T-helper 2 cell treated with Interferon-gamma antibody and Interleukin-4, amounts not matched to agents 5 μg/mL and 100 μg/mL, for 36 hours (primary cell): Measurements from ENCODE around the gene RARG.

Experiments
- DNase-seq: peaks from one replicate; pipeline ENCODE4 v3.0.0; 2021; ENCODE audit warnings: low spot score
- H3K27ac Mint-ChIP-seq: one replicate; pipeline ENCODE4 v1.8.0; 2021; ENCODE audit warnings: mild to moderate bottlenecking, mixed read lengths
- H3K27me3 Mint-ChIP-seq: one replicate; pipeline ENCODE4 v1.8.0; 2021; ENCODE audit warnings: low read depth, mixed read lengths
- H3K36me3 Mint-ChIP-seq: one replicate; pipeline ENCODE4 v1.8.0; 2021; ENCODE audit warnings: low read depth, mixed read lengths
- H3K4me1 Mint-ChIP-seq: one replicate; pipeline ENCODE4 v1.8.0; 2021; ENCODE audit warnings: low read depth, mixed read lengths
- H3K4me3 Mint-ChIP-seq: one replicate; pipeline ENCODE4 v1.8.0; 2022; ENCODE audit warnings: mild to moderate bottlenecking, moderate library complexity, mixed read lengths
- H3K9me3 Mint-ChIP-seq: one replicate; pipeline ENCODE4 v1.8.0; 2021; ENCODE audit warnings: mixed read lengths

Gene RARG

DNA sequence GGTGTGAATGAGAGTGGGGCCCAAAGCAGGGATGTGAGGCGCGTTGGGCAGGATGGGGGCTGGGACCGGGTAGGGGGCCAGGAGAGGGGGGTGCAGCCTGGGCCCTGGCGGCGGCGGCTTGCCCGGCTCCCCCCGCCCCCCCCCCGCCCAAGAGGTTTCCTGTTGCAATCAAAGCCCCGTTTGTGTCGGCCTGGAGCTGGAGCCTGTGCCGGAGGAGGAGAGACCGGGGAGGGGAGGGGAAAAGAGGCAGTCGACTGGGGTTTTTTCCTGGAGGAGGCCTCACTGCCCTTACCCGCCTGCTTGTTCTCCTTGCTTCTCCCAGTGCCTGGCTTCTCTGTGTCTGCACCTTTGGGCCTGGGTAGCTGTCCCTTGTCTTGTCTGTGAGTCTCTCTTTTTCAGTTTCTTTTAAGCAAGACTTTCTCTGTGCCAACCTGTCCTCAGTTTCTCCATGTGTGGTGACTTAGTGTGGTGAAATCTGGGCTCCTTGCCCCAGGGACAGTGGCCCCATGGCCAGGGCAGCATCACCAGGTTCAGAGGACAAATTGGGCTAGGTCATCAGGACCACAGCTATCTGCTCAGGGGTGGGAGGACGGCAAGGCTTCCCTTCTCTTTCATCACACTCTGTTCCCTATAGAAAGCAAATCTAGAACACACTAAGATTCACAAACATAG lies 8.5 kb downstream of the RARG start:
- H3K4me3 Mint-ChIP-seq = peak overlapping the region; percentile 81
- H3K36me3 Mint-ChIP-seq = peaks cover 16% of the 10 kb centered on the region
- H3K4me1 Mint-ChIP-seq = peaks cover 45% of the 10 kb centered on the region
- DNase-seq = no peak
- no peaks in the 10 kb centered on the region for H3K27me3 Mint-ChIP-seq
- peak overlapping the region; percentile 74 for H3K27ac Mint-ChIP-seq
- no peaks in the 10 kb centered on the region for H3K9me3 Mint-ChIP-seq

- DNase-seq = no peak
- Mint-ChIP-seq H3K36me3 (peaks cover 18% of the 10 kb centered on the region), H3K9me3 (no peaks in the 10 kb centered on the region), H3K4me1 (peaks cover 45% of the 10 kb centered on the region), H3K27ac (peak overlapping the region; percentile 74), H3K27me3 (no peaks in the 10 kb centered on the region), H3K4me3 (peak overlapping the region; percentile 81)
Observed at GRCh38 chr12:53222806-53223261, 9.2 kb downstream of the RARG start.

DNA sequence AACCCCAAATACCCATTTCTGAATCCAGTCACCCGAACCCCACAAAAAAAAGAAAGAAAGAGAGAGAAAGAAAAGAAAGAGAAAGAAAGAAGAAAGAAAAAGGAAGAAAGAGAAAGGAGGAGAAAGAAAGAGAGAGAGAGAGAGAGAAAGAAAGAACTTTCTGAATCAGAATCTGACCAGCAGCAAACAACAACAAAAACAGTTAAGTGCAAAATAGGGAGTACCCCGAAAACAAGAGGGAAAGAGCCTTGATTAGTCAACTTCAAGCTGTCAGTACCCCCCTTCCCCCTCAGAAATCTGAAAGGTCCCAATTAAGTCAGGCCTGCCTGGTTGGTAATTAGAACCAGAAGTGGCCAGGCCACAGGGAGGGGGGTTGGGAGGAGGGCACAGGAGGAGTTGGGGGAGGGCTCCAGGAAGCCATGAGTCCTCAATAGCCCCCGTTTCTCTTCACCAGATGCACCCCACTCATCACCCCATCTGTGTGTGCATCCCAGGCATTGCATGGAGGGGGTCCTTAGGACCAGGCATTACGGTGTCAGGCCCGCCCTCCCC lies 9.8 kb downstream of the RARG start:
- Mint-ChIP-seq H3K27ac (peak overlapping the region; percentile 92), H3K4me3 (peak overlapping the region; percentile 81)

DNA sequence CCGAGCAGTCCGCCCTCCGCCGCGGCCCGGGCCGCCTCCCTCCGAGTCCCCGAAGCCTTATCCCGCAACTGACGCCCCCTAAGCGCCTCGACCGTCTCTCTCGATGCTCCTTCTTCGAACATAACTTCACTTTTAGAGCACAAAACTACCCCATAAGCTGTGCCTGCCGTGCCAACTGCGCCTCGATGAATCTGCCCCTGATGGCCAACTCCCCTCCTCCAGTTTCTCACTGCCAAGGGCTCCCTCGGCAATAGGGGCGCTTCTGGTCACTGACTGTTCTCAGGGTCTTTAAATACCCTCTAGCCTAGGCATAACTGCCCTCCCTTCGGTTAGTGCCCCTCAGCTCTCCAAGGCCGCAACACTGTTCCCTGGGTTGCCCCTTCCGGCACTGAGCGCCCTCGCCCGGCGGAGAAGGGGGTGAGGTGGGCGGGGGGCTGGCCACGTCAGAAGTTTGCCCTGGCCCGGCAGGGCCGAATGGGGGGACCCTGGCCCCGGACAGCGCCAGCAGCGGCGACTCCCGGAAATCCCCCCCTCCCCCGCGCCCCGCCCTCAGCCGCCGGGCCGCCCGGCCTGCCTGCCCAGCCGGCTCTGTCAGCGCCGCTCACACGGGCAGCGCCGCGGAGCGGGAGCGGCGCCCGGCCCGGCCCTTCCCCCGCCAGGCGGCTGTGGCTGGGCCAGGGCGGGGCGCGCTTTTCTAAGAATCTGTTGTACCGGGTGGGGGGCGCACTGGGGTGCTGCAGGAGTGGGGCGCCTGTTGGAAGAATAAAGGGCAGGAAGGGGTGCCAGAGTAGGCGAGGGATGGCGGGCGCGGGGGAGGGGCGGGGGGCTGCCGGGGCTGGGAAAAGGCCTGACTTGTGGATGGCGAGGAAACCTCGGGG lies 10.6 kb downstream of the RARG start:
- Mint-ChIP-seq H3K27ac (peak overlapping the region; percentile 95), H3K9me3 (no peaks in the 10 kb centered on the region), H3K36me3 (peaks cover 20% of the 10 kb centered on the region), H3K27me3 (no peaks in the 10 kb centered on the region), H3K4me1 (peaks cover 59% of the 10 kb centered on the region), H3K4me3 (peak overlapping the region; percentile 97)
- DNase-seq = peak; percentile 67

More for the DNA sequence above, 9.8 kb downstream of the RARG start:
- Mint-ChIP-seq H3K27me3 (no peaks in the 10 kb centered on the region), H3K4me1 (peaks cover 51% of the 10 kb centered on the region), H3K9me3 (no peaks in the 10 kb centered on the region), H3K36me3 (peaks cover 19% of the 10 kb centered on the region)
- DNase-seq = no peak

DNA sequence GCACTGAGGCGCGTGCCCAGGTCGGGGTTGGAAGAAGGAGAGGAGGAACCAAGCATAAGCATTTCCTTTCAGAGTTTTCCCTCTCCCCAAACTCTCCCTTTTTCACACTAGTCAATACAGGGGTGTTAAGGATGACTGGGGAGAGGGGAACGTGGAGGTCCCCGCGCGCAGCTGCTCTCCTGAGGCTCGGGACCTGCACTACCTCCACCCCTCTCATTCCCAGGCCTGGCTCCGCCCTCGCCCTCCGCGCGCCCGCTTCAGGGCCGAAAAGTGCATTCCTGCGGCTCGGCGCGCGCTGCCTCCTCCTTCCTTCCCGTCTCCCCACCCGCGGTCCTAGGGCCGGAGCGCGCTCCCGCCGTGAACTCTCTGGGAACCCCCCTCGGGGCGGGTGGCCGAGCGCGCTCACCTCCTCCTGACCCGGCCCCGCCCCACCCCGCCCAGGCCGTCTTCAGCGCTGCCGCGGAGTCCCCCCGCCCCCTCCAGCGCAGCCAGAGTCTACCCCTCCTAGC lies 11.3 kb downstream of the RARG start:
- Mint-ChIP-seq H3K27me3 (no peaks in the 10 kb centered on the region), H3K27ac (peak overlapping the region; percentile 95), H3K9me3 (no peaks in the 10 kb centered on the region), H3K36me3 (peaks cover 26% of the 10 kb centered on the region), H3K4me3 (peak overlapping the region; percentile 97), H3K4me1 (peaks cover 66% of the 10 kb centered on the region)
- peak; percentile 90 for DNase-seq

GRCh38 chr12:53219956-53220693 lies 11.9 kb downstream of the RARG start:
- Mint-ChIP-seq H3K27ac (peak overlapping the region; percentile 95), H3K9me3 (no peaks in the 10 kb centered on the region), H3K36me3 (peaks cover 25% of the 10 kb centered on the region), H3K4me1 (peaks cover 67% of the 10 kb centered on the region), H3K4me3 (peak overlapping the region; percentile 97), H3K27me3 (no peaks in the 10 kb centered on the region)
- DNase-seq = peak; percentile 83

- Mint-ChIP-seq H3K4me3 (peak overlapping the region; percentile 97), H3K27ac (peak overlapping the region; percentile 90), H3K9me3 (no peaks in the 10 kb centered on the region), H3K36me3 (peaks cover 27% of the 10 kb centered on the region), H3K27me3 (no peaks in the 10 kb centered on the region), H3K4me1 (peaks cover 66% of the 10 kb centered on the region)
- peak; percentile 83 for DNase-seq
Observed at GRCh38 chr12:53219292-53219955, 12.6 kb downstream of the RARG start.

- Mint-ChIP-seq H3K4me1 (peaks cover 64% of the 10 kb centered on the region), H3K36me3 (peaks cover 34% of the 10 kb centered on the region), H3K27ac (peak overlapping the region; percentile 90), H3K27me3 (no peaks in the 10 kb centered on the region), H3K9me3 (no peaks in the 10 kb centered on the region), H3K4me3 (peak overlapping the region; percentile 97)
- DNase-seq = no peak
Observed at GRCh38 chr12:53218551-53219291, 13.3 kb downstream of the RARG start.

DNA sequence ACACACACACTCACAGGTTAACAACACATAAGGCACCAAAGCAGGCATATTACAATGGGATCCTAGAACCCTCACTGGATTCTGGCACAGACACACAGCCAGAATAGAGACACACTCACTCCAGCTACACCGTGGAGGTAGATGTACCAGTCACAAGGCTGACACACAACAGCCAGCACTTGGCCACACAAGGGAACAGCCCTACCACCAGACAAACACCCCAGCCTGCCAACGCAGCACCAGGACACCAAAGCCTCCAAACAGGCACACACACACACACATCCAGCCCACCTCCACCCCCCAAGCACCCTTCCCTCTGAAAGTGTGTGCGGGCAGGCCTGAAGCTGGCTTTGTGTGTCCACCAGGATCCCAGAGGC lies 14.1 kb downstream of the RARG start:
- no peak for DNase-seq
- peaks cover 42% of the 10 kb centered on the region for H3K36me3 Mint-ChIP-seq
- peak overlapping the region; percentile 75 for H3K27ac Mint-ChIP-seq
- no peaks in the 10 kb centered on the region for H3K27me3 Mint-ChIP-seq
- H3K4me1 Mint-ChIP-seq = peaks cover 63% of the 10 kb centered on the region
- peak overlapping the region; percentile 97 for H3K4me3 Mint-ChIP-seq
- H3K9me3 Mint-ChIP-seq = no peaks in the 10 kb centered on the region

GRCh38 chr12:53217051-53217930 lies 14.7 kb downstream of the RARG start:
- peak overlapping the region; percentile 97 for H3K4me3 Mint-ChIP-seq

GRCh38 chr12:53215497-53215896 lies 16.5 kb downstream of the RARG start:
- peaks cover 55% of the 10 kb centered on the region for H3K36me3 Mint-ChIP-seq
- peak overlapping the region; percentile 66 for H3K27ac Mint-ChIP-seq
- H3K27me3 Mint-ChIP-seq = no peaks in the 10 kb centered on the region
- no peak overlapping the region for H3K4me3 Mint-ChIP-seq
- peaks cover 54% of the 10 kb centered on the region for H3K4me1 Mint-ChIP-seq
- DNase-seq = no peak
- no peaks in the 10 kb centered on the region for H3K9me3 Mint-ChIP-seq

More at GRCh38 chr12:53217051-53217930, 14.7 kb downstream of the RARG start:
- no peaks in the 10 kb centered on the region for H3K27me3 Mint-ChIP-seq
- H3K27ac Mint-ChIP-seq = peak overlapping the region; percentile 75
- no peaks in the 10 kb centered on the region for H3K9me3 Mint-ChIP-seq
- H3K36me3 Mint-ChIP-seq = peaks cover 47% of the 10 kb centered on the region
- peaks cover 57% of the 10 kb centered on the region for H3K4me1 Mint-ChIP-seq
- no peak for DNase-seq
